Measurements from ENCODE around the gene EVC2.

Gene EVC2

DNA sequence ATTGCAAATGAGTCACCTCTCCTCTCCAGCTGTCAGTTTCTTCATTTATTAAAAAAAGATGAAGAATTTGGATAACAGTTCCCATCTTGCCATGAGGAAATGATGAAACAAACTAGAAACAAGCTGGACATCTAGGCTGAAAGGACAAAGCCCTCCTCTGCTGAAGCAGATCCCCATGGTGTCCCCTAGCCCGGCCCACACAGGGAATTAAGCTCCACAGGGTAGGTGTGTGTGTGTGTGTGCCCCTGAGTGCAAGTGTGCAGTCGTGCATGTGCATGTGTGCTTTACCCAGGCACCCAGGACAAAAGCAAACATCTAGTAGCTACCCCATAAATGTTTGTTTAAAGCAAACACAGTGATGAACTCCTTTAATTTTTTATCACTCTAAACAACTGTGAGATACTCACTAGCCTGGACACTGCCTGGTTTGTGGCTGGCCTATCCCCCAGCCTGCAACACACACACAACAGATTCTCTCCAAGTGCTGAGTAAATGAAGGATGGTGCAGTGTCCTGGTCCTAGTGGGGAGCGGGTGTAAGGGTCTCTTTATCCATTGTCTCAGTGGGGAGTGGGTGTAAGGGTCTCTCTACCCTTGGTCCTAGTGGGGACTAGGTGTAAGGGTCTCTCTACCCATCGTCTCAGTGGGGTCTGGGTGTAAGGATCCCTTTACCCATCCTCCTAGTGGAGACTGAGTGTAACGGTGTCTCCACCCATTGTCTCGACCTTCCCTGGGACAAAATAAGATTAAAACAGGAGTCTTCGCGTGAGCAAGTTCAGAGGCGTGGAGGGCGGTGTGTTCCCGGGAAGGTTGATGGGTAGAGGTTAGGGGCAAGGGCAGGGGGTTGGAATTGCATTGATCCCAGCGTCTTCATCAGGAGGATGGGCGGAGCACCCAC, 2.0 kb upstream of the EVC2 start:
- no peak for DNase-seq

DNA sequence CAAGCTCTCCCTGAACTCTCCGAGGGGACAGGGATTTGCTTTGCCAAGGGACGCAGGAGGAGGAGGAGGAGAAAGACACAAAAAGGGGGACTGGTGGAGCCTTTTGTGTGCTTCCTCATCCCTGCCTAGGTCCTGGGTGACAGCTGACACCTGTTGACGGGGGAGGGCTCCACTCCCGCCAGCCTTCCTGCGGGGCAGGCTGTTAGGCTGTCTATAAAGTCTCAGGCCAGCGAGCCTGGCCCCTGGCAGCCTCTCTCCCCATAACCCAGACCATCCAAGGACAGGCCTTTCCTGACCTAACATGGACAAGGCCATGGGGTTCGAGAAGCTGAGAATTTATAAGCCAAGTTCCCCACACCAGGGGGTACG, 832 bp upstream of the EVC2 start:
- DNase-seq: no peak

DNA sequence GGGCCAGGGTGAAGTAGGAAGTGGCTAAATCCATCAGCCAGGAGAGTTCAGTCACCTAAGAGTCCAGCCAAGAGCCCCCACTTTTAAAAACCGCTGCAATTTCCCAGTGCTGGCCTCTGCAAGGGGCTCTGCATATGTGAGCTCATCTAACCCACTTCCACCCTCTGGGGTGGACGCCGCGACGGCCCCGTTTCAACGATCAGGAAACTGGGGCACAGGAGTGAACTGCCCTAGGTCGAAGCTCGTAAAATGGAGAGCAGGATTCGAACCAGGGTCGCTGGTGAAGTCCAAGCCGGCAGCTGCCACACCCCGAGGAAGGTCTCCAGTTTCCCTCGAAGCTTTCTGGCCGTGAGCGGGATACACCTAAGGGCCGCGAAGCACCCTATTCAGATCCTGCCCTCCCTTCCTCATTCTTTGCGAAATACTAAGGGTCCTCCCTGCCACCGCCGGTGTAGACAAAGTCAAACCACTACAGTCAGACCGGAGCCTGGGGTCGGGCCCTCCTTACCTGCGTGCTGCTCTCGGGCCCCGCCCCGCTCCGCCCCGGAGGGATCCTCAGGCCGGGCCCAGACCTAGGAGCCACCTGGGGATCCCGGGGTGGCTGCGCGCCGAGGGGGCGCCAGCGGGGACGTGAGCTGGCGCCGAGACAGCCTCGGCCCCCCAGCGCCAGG, 446 bp downstream of the EVC2 start:
- no peak for DNase-seq

DNA sequence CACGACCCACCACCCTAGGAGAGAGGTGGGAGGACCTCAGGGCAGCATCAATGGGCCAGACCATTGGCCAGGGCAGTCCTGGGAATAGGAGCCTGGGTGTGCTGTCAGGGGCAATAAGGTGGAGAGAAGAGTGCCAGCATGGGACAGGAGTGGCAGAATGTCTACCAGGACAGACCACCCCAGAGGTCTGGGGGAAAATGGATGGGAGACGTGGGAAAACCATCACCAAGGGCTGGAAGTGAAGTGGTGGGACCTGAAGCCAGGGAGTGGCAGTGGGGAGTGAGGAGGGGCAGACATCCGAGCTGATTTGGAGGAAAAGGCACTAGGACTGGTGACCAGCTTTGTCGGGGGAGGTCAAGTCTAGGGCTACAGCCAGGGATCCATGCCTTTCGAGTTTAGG, 993 bp downstream of the EVC2 start:
- DNase-seq: no peak

DNA sequence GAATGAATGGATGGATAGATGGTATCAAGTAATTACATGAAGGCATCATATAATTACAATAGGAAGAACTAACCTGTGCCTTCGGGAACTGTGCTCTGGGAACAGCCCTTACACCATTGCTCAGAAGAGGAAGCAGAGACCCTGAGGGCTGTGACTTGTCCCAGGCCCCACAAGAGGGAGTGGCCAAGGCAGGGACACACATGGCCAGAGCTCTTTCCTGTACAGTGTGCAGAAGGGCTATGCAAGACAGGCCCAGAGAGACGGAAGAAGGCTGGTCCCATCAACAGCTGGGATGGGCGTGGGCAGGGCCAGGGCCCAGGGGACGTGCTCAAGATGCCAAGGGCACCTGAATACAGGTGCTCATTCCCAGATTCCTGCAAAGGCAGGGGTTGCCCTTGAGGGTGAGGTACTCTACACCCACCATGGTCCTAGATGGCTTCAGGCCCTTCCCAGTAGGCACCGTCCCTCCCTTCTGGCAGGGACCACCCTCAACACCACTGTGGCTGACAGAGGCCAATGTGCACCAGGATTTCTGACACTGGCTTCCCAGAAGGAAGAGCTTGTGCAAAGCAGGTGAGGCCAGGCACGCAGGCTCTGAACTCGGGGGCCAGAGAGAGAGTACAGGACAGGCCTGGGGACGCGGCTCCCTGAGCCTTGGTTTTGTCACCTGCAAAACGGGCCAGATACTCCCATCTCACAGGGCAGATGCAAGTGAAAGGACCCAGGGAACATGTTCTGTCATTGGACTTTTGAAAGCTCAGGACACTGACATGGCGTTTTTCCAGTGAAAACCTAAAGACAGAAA, 1.7 kb downstream of the EVC2 start:
- no peak for DNase-seq

DNA sequence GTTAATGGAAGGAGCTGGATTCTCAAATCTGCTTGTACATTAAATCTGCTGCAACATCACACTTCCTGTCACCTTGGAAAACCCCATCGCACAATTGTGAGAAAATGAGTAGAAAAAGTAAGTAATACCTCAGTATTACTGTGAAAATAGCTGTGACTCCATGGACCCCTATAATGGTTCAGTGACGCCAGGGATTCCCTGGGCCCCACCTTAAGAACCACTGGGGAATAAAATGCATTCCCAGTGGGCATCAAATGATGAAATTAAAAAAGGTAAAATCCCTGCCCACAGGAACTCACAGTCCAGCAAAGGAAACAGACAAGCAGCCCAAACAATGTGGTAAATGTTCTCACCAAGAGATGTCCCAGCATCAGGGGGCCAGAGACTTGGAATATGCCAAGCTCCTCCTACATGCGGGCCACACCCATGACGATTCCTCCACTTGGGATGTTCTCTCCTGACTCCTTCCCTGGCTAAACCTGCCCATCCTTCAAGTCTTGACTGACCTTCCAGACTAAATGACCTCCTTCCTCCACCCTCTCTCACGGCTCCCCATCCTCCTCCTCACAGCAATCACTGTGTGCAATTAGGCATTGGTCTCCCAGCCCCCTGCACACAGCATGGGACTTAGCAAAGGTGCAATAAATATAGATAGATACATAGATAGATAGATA, 2.6 kb downstream of the EVC2 start:
- DNase-seq: no peak

DNA sequence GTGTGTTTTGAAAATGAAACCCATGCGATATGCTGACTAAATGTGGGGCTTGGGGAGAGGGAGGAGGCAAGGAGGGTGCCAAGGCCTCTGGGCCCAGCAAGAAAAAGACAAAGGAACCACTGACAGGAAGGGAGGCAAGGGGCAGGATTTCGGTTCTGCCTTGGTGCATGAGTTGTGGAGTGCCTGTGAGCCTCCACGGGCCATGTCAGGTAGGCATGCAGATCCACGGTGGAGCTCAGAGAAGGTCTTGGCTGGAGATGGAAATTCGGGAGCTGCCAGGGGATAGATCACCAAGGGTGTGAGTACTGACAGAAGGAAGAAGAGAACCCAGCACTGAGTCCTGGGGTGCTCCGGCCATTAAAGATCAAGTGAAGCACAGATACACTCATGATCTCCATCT, 4.1 kb downstream of the EVC2 start:
- no peak for DNase-seq

DNA sequence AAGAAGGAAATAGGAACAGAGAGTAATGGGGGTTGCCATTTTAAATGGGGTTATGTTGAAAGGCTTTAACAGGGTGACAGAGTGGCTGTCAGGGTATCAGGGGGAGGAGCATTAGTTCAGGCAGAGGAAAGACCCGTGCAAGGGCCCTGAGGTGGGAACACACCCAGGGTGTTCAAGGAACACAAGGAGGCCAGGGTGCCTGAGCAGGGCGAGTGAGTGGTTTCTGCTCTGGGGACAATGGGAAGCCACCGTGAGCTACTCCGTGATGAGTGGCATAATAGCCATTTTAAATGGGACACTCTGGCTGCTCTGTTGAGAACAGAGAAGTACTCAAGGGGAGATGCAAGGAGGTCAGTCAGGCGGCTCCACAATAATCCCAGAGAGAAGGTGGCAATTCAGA, 4.5 kb downstream of the EVC2 start:
- DNase-seq: no peak

DNA sequence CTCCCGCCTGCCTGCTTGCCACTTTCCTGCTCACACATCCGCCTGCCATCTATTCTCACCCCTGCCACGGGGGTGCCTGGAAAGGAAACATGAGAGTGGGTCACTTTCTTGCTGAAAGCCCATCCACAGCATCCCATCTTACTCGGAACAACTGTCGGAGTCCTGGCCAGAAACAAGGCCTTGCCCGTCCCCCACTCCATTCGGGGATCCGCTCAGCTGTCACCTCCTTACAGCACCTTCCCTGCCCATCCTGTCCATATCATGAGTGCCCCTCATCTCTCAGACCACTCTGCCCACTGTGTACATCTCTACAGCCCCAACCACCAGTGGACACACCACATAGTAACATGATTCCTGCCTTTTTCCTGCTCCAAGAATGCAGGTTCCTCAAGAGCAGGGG, 6.4 kb downstream of the EVC2 start:
- DNase-seq: no peak

DNA sequence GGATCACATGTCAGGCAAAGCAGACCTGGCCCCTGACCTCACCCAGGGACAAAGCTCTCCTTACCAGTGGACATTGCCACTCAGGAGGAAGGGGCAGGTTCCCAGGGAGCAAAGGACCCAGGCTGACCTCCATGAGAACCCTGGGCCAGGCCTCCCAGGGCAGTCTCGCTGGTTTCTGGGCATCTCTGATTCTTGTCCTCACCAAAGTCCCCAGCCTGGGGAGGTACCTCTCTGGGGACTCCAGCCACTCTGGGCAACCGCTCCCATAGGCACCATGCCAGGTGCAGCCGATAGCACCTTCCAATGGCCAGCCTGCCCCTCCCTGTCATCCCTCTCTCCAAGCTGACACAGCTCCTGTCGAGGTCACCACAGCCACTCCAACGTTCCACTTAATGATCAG, 7.9 kb downstream of the EVC2 start:
- DNase-seq: no peak

DNA sequence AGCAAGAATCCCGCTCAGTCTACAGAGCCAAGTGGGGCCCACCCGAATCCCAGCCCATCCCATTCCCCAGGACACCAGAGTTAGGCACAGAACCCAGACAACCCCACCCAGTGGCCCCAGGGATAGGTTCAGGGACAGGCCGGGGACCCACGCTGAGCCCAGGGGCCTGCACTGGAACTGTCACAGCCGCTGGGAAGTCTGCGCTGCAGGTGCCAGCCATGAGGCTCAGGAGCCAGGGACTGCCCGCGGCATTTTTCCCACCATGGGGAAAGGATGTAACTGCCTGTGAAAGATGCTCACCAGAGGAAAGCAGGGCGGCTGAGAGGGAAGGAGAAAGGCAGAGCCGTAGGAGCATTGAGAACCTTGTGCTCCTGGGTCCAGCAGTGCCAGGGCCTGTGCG, 12.0 kb downstream of the EVC2 start:
- DNase-seq: no peak

DNA sequence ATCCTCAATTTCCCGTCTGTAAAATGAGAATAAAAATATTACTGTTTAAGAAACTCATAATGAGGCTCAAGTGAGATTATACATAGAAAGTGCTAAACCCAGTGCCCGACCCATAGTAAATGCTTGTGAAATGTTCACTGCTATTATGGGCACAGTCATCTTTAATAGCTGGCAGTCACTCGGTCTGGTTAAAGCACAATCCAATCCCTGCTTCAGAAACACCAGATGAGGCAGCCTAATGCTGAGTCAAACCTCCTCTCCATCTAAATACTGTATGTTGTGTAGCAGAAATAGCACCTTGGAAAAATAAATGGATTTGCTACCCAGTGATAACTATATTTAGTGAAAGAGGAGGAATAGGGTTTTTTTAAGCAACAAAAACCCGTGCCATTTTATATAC, 14.5 kb downstream of the EVC2 start:
- DNase-seq: no peak

DNA sequence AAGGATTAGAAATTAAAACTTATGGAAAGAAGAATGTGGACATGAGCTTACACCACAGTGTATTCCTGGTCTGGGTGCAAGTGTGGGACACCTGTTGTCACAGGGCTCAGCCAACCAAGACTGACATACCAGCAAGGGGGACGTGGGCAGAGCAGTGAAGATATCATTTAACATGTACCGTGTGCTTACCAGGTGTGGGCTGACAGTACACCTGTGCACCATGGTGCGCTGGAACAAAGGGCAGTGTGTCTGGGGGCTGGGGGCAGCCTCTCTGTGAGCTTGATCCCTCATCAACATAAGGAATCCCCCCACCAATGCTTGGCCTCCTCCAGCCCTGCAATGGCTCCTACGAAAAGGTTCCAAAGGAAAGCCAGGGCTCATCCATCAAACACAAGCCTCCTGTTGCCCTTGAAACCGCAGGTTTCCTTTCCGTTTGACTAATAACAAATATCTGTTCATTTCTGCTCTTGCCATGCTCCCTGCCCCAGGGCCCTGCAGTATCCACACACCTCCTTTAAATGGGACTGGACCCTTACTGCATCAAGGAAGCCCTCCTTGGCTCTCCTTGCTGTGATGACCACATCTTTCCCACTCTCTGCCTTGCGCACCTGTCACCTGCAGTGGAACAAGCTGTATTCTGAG, 16.7 kb downstream of the EVC2 start:
- no peak for DNase-seq

DNA sequence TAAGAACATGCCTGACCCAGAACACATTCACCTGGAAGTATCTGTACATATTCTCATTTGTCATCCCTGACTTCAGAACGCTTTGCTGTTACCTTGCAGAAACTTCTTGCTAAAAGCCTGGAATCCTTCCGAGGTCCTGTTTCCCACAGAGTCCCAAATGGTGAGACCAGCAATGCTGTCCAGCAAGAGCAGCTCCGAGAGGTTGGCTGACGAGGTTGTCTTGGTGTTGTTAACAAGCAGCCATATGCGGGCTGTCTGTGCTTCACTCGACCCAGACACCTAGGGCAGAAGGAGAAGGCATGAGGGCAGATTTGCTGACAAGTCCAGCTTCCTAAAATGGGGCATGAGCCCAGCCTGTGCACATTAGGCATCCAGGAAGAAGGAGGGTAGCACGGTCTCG, 19.3 kb downstream of the EVC2 start:
- no peak for DNase-seq

DNA sequence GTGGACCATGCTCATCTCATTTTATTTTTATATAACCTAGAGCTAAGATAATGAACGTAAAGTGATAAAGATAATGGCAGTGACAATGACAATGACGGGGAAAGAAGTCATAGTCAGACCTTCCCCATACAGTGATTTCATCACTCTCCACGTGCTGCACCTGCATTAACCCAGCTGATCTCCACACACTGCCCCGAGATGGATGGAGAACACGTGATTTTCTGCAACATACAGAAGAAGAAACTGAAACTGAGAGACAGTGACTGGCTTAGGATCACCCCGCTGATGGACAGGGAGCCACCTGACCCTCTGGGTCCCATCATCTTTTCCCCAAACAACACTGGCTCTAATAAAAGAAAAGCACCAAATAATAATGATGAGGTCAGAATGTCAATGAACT, 22.0 kb downstream of the EVC2 start:
- no peak for DNase-seq

DNA sequence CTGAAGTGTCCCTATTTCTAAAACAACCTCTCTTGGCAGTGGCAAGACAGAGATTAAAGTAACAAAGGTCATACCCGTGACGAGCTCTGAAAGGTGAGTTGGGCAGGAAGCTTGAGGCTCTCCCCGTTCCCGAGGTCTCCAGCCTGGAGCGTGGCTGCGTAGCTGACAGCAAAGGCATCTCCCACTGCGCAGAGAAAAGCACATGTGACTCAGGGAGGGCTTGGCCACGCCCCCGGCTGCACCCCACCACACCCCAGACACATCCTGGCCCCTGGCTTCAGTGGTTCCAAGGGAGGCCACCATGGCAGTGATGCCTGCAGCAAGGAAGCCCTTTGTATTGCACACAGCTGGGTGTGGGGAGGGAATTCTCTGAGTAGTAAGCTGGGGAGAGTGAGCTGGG, 23.1 kb downstream of the EVC2 start:
- no peak for DNase-seq

DNA sequence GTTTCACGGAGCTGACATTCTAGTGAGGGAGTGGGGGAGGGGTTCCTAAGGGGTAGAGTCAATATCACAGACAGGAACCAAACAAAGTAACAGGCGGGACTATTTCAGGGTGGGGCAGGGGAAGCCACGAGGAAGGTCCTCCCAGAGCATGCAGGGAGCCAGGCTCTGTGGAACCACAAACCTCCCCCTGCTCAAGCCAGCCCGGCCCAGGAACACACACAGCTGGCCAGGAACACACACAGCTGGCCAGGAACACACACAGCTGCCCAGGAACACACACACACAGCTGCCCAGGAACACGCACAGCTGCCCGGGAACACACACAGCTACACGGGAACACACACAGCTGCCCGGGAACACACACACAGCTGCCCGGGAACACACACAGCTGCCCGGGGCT, 24.8 kb downstream of the EVC2 start:
- no peak for DNase-seq

DNA sequence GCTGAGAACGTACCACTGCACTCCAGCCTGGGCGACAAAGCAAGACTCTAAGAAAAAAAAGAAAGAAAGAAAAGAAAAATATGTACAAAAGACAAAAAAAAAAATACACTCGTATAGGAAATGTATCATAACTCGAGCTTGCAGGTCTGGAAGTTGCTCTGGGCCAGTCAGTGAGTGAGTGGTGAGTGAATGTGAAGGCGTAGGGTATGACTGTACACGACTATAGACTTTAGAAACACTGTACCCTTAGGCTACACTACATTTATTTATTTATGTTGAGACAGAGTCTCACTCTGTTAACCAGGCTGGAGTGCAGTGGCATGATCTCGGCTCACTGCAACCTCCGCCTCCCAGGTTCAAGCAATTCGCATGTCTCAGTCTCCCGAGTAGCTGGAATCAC, 29.4 kb downstream of the EVC2 start:
- DNase-seq: no peak

DNA sequence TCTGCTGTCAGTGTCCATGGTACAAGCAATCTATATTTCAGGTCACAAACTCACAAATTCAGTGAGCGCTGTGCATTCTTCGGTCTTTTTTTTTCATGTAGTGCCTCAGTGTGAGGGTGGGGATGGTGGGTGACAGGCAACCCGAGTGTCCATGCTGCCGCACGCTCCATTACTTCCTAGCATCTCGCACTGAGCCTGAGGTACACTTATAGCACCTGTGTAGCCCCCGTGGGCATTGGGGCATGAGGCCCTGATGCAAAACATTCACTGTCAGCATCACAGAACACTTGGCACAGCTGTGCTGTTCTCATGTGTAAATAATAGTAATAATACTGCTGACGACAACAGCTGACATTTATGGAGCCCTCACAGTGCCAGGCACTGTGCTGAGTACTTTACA, 31.6 kb downstream of the EVC2 start:
- no peak for DNase-seq

DNA sequence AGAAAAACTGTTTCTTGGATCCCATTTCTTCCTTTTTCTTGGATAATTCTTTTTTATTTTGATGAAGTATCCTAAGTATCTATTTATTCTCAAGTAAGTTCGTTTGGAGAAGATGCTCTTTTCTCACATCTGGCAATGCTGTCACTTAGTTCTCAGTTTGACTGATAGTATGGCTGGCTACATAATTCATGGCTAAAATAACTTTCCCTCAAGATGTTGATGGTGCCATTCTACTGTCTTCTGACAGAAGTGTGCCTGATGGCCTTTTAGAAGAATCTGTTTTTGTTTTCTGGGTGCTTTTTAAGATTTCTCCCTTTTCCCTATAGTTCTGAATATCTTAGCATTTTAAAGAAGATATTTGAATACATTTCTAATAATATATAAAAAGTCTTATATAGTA, 41.6 kb downstream of the EVC2 start:
- no peak for DNase-seq

DNA sequence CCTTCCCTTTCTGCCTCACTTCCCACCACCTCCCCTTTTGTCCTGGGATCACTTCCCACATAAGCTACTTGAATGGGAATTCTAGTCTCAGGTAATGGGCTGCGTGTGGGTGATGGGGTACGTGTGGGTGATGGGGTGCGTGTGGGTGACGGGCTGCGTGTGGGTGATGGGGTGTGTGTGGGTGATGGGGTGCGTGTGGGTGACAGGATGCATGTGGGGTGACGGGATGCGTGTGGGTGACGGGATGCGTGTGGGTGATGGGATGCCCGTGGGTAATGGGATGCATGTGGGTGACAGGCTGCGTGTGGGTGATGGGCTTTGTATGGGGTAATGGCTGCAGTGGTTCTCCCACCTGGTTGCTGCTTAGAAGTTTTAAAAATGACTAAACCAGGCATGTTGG, 43.6 kb downstream of the EVC2 start:
- no peak for DNase-seq

DNA sequence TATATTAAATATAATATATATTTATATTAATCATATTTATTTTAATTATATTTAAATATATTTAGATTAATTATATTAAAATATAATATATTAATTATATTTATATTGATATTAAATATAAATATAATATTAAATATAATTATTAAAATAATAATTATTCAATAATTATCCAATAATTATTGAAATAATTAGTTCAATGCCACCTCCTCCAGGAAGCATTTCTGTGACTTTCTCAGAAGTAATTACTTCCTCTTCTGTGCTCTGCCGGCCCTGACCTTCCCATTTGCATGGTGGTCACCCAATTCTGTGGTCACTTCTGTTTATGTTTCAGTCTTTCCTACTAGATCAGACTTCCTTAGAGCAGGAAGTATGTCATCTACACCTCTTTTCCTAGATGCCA, 45.8 kb downstream of the EVC2 start:
- no peak for DNase-seq

DNA sequence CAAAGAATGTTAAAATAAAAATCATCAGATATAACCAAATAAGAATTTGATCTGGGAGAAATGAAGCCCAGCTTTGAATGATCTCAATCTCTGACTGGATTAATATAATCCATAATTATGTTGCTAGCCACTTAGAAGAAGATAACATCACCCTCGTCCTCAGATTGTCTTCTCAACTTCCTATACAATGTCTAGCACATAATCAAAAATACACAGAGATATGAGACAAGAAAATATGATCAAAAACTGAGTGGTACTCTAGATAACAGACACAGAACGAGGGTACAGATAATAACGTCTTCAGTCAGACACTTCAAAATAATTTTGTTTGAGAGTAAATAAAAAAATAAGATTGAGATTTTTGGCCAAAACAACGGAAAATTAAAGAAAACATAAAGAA, 47.1 kb downstream of the EVC2 start:
- DNase-seq: no peak

All from NCI-H1092 (cell line).